GM18499 (cell line): ENCODE data around the gene MINDY3.
A peak's percentile ranks its signal among the peaks of the same experiment; 100 is the strongest.
"Not testable (repeated sequence)": the region's sequence is repeated elsewhere in the genome, so short reads cannot be mapped to it uniquely, and the experiment has no call there.

Experiments
- ATAC-seq: cut with Tn5 transposase; IDR thresholded peaks from one replicate; pipeline ENCODE4 v1.9.1; 2021; ENCODE audit warnings: moderate number of reproducible peaks; ENCODE audit not compliant: insufficient read depth, unreplicated experiment

The MINDY3 gene

DNA sequence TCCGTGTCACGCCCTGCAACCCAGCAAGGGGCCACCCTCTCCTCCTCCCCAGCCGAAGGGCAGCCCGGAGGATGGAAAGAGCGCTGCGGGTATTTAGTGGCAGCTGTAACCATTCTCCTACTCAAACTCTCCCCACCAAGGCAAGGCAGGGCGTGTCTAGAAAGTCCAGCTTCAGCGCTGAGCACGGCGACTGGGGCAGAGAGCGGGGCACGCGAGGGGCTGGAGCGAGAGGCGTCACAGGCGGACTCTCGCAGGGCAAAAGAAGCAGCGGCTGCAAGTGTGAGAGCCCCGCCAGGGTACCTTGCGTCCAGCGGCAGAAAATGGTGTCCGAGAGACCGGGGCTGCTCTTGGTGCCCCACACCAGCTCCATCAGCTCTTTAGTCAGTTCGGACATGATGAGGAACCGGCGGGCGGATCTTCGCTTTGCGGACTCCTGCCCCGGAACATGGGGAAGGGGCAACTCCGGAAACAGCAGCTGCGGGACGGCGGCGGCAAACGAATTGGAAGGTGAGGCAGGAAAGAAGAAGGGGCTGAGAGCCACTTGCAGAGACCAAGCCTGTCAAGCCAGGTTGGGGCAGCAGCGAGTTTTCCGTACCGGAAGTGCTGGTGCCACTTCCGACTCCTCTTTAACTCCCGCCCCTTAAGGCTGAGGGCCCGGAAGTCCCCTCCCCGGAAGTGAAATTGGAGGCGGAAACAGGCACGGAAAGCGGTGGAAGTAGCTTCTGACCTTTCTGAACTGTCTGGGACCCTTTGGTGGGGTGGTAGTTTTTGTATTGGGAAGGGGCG, at the start of gene MINDY3:
MINDY3 (minus strand) TSS at position 602 of the 786 bp plus-strand sequence; CDS start at position 394, 208 bp downstream.
- peak; percentile 70 for ATAC-seq

DNA sequence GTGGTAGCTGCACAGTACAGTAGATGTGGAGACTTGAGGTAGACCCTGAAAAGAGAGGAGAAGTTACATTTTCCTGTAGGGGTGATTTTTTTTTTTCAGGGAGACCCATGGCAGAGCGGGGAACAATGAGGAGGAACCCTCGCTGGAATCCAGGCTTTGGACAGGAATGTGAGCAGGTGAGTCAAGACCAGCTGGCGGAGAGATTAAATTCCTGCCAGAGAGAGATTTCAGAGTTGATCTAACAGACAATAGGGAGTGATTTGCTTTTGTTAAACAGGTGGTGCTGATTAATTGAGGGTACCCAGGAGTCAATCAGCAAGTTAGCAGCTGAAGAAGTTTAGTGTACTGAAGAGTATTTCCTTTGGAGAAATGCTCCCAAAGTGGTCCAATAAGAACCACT, 41.6 kb upstream of the MINDY3 start:
- ATAC-seq, result no peak

DNA sequence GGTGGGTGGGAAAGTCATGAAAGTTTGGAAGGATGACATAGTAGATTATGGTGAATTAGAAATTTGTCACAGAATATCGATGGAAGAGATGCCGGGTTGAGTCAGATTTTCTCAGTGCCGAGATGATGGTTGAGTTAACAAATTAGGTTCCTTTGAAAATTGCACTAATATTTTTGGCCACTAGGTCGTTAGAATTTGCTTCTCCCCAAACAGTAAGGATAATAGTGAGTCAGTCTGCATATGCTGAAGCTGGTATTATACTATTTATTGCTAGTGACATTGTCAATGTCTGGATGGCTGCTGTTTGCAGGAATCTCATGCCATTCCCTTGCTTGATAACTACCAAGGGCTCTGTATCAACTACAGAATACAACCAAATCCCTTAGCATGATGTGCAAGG, 37.7 kb upstream of the MINDY3 start:
- no peak for ATAC-seq

DNA sequence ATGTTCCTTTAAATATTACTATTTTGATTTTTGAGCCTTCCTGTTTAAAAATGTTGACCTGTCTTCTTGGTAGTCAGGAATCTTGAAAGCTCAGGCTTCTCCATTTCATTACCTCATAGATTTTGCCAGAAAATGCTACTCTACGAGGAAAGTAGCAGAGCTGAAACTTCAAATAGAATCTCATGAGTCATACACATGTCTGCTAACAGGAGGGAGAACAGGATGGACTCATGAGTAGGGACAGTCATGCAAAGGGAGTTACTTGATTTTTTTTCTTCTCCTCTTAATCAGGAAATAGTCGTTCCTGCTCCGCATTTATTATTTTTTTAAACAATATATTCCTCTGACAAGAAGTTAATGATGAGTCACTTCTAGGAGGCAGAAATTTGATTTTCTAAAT, 37.0 kb upstream of the MINDY3 start:
- ATAC-seq, result no peak

DNA sequence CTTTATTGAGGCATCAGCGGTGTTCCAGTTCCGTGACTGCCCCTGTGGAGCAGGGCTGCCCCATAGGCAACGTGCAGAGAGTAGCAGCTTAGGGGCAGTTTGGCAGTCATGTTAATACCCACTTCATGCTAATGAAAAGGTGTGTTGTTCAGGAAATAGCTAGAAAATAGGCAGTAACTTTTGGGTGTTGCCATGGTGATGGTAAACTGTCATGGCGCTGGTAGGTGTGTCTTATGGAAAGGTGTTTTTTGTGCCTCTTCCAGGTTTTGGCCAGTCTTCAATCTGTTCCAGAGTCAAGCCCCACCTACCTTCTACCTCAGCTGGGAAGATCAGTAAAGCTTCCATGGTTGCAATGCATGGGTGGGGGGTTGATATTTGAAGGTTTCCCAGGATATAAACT, 36.3 kb upstream of the MINDY3 start:
- no peak for ATAC-seq

DNA sequence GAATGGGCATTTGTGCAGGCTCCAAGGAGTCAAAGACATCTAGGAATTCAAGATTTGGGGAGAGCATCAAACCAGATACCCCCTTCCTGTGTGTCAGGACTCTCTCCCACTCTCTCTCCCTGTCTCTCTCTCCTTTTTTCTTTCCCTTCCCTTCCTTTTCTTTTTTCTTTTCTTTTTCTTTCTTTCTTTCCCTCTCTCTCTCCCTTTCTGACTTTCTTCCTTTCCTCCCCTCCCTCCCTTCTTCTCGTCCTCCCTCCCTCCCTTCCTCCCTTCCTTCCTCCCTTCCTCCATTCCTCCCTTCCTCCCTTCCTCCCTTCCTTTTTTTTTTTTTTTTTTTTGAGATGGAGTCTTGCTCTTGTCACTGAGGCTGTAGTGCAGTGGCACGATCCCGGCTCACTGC, 24.1 kb upstream of the MINDY3 start:
- no peak for ATAC-seq

DNA sequence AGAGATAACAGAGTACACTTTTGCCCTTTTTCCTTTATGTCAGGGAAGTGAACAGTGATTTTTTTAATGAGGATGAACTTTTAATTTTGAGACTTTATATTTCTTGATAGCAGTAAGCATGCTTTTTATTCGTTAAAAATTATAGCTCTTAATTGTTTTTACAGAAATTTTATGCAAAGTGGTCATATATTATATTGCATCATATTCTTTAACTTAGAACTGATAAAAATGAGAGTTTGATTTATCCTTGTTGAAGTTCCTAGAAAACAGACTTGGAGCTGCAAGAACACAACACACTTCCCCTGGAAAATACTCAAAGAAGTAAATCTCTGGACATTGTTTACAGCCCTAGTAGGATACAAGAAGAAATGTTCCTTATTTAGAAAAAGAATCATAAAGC, 21.2 kb upstream of the MINDY3 start:
- no peak for ATAC-seq

DNA sequence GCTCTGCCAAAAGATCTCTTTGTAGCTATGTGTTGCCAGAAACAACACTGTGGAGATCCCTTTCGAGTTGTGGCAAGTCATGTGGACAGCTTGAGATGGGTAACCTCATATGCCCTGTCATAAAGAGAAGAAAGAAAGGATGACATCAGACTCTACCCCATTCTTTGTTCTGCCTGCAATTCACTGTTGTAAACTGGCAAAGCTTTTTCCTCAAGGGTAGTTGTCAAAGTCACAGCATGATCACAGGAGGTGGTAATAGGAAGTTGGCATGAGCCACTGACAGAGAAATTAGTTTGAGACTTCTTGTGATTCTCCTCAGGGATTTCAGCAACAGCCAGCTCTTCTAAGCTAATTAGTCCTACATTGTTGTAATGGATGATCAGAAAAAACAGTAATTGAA, 19.4 kb upstream of the MINDY3 start:
- ATAC-seq, result no peak

DNA sequence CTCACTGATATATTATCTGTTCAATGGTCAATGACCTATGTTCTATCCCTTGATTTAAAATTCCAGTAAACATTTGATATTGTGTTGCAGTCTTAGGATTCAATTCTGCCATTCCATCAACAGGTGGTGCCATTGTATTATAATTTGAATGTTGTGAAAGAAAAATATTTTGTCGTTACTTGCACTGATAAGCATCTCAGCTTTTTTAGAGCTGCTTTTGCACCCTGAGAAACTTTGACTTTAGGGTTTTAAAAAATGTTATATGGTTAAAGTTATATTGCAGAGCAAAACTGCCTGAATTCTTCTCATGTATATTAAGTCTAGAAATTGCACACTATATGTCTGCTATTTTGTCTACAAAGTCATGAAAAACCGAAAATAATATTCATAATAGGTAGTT, 18.8 kb upstream of the MINDY3 start:
- ATAC-seq, result no peak

DNA sequence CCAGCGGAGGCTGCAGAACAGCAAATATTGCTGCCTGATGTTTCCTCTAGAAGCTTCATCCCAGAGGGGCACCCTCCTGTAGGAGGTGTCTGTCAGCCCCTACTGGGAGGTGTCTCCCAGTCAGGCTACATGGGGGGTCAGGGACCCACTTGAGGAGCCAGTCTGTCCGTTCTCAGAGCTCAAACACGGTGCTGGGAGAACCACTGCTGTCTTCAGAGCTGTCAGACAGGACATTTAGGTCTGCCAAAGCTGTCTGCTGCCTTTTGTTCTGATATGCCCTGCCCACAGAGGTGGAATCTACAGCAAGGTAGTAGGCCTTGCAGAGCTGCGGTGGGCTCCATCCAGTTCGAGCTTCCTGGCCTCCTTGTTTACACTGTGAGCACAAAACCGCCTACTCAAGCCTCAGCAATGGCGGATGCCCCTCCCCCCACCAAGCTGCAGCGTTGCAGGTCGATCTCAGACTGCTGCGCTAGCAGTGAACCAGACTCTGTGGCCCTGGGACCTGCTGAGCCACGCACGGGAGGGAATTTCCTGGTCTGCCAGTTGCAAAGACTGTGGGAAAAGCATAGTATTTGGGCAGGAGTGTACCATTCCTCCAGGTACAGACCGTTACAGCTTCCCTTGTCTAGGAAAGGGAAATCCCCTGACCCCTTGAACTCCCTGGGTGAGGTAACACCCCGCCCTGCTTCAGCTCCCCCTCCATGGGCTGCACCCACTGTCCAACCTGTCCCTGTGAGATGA, 17.7 kb upstream of the MINDY3 start:
- ATAC-seq, result no peak

DNA sequence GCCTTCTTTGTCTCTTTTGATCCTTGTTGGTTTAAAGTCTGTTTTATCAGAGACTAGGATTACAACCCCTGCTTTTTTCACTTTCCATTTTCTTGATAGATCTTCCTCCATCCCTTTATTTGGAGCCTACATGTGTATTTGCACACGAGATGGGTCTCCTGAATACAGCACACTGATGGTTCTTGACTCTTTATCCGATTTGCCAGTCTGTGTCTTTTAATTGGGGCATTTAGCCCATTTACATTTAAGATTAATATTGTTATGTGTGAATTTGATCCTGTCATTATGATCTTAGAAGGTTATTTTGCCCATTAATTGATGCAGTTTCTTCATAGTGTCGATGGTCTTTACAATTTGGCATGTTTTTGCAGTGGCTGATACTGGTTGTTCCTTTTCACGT, 16.0 kb upstream of the MINDY3 start:
- not testable (repeated sequence) for ATAC-seq

DNA sequence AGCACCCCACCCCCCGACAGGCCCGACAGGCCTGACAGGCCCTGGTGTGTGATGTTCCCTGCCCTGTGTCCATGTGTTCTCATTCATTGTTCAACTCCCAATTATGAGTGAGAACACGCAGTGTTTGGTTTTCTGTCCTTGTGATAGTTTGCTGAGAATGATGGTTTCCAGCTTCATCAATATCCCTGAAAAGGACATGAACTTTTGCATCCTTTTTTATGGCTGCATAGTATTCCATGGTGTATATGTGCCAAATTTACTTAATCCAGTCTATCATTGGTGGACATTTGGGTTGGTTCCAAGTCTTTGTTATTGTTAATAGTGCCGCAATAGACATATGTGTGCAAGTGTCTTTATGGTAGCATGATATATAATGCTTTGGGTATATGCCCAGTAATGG, 12.3 kb upstream of the MINDY3 start:
- not testable (repeated sequence) for ATAC-seq

DNA sequence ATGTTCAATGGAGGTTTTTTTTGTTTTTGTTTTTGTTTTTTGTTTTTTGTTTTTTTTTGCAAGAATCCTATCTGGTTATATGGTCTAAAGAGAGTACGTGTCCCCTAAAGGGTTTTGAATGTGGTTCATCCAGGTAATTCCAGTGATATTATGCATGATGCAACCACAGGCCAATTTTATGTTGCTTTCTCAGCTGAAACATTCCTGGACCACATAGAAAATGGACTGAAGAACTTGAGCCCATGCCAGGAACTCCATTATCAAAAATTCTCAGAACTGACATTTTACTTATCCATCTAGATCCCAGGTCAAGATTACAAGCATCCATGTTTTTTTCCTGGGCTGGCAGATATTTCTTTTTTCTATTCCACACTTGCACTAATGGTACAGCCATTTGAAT, 11.5 kb upstream of the MINDY3 start:
- no peak for ATAC-seq

DNA sequence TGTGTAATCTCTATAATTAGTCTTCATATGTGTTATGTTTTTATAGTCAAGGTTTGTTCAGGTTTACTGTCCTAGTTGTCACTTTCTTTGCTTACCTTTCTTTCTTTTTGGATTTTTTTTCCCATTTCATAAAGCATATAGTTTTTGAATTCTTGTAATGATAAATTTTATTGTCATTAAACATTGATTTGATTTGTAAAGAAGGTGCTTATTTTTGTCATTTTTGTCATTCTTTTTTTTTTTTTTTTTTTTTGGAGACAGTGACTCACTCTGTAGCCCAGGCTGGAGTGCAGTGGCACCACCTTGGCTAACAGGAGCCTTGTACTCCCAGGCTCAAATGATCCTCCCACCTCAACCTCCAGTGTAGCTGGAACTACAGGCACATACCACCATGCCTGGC, 9.6 kb upstream of the MINDY3 start:
- ATAC-seq, result no peak

DNA sequence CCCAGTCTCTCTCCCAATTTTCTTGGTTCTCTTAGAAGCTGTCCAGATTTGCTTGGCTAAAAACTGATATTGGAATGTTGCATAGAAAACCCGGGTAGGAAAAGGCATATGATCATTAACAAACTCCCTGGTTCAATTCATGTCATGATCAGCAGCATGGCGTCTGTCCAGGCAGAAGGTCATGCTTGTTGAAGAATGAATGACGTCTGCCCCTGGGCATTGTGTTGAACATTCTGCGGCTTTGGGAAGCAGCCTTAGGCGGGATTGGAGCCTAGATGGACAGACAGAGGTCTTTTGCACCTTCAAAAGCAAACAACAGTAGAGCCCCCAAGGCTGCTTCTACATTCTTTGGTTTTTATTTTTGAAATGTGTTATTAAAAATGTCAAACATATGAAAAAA, 7.7 kb upstream of the MINDY3 start:
- ATAC-seq, result no peak

DNA sequence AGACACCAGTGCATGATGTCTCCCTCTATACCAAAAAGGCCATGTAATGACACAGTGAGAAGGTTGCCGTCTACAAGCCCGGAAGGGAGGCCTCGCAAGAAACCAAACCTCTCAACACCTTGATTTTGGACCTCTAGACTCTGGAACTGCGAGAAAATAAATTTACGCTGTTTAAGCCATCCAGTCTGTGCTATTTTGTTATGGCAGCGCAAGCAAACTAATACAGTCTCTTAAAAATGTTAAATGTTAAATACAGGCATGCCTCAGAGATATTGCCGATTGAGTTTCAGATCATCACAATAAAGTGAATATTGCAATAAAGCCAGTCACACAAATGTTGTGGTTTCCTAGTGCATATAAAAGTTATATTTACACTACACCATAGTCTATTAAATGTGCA, 5.0 kb upstream of the MINDY3 start:
- no peak for ATAC-seq

DNA sequence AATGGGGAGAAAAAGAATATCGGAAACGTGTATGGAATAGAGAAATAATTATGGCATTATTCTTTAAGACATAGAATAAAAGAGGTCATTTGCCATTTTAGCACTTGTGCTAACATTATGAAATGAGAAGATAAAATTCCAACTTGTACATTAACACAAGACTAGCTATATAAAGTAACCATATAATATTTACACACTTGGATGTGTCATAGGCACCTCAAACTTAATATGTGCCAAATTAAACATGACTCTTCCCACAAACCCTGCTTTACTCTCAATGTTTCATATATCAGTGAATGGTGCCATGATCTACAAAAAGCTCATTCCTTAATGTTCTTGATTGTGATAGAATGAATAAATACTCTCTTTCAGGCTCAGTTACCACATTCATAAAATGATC, 4.1 kb upstream of the MINDY3 start:
- no peak for ATAC-seq

DNA sequence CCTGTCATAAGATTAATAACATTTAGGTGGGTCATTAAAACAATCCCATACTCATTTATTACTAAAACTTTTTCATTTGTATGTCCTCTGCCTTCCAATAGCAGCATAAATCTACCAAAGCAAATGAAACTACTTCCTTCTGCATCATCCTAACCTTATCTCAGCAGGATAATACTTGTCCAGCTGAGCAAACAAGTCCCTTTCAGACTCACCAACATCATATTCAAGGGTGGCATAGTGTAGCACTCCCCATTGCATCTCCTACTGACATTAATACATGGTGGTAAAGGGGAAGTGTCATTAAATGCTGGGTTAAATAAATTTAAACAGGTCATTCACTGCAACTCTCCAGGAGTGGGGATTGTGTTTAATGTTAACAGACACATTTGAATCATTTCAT, 3.4 kb upstream of the MINDY3 start:
- ATAC-seq, result no peak

DNA sequence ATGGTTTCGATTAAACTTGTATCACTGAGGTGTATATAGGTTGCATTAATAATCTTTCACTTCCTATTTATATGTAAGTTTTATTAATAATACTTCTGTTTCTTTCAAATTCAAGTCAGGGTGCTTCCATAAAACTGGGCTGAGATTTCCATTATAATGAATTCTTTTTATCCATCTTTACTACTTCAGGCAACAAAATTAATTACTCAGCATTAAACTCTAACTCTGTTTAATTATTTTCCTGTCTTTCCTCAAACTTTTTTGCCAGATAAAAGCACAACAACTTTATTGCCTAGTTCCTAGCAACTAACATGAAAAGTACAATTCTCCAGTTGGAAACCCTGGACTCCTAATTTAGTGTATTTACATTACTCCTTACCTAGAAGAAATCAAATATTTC, 3.0 kb upstream of the MINDY3 start:
- no peak for ATAC-seq

DNA sequence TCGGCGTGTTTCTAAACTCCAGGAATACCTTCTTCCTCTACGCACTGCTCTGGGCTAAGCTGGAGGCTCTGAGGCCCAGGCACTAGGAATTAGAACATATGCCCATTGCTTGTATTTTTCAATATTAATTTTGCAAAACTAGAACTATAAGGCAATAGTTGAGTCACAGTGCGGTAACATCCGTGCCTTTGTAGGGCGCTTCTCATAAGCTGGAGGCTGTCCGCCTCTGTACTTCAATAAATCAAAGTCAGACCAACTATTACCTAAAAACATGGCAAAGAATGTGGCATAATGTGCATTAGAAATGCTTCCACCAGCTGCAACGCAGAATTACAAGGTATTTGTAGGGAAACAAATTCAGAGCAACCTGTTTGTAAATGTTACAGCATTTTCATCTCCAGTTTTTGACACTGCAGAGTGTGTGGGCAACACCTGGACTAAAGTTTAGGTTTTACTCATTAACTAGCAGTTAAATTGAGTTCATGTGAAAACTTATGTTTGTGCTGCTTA, 440 bp upstream of the MINDY3 start:
- ATAC-seq, result no peak

DNA sequence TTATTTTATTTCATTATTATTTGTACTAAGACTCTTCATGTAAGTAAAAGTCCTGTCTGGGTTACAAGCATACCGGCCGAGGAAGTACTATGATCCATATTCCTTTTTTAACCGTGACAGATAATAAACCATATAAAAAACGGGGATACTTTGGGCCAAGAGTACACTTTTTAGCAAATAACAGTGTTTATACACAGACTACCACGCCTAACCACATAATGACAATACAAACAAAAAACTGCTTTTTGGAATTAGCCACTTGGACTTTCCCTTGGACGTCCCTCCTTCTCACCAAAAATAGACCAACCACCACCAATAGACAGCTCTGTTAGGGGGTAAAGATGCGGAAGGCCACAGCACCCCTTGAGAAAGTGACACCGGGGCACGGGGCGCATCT, 800 bp downstream of the MINDY3 start:
- ATAC-seq, result peak; percentile 40

DNA sequence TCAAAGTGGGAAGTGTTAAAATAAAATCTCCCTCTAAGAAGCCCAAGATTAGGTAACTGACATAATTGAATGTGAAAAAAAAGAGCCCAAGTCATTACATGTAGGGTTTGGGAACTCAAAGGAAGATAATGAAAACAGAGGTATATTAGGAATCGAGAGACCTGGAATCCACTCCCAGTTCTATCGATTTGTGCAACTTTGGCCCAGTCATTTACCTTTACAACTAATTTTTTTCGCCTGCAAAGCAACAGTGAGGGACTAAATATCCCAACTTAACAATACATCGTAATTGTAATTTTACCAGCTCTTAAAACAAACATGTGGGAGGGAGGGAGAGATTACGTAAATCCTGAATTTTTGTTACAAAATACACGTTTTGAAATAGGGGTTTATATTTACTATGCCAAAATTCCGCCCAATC, 1.4 kb downstream of the MINDY3 start:
- no peak for ATAC-seq
